DND-41 (cell line): ENCODE measurements around the gene SLC22A7.

Experiments used
- EZH2 ChIP-seq: IDR thresholded peaks from 3 replicates; pipeline ENCODE4 v1.6.1; 2012; ENCODE audit warnings: borderline replicate concordance, low read depth, mild to moderate bottlenecking, moderate library complexity, low read length, inconsistent platforms; ENCODE audit not compliant: severe bottlenecking
- TF ChIP-seq, protein P1 (sequence below): IDR thresholded peaks from 2 replicates; pipeline ENCODE4 v1.5.1; 2012; ENCODE audit warnings: borderline replicate concordance, low read length, moderate library complexity, mild to moderate bottlenecking; ENCODE audit not compliant: poor library complexity, severe bottlenecking; ENCODE audit errors: extremely low read depth

DNA sequence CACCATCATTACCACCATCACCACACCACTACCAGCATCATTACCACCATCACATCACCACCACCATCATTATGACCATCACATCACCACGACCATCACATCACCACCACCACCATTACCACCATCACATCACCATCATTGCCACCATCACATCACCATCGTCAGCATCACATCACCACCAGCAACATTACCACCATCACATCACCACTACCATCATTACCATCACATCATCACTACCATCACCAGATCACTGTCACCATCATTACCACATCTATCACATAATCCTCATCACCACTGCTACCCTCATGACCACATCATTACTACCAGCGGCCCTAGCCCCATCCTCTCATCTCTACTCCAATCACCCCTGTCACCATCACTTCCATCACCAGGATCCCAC, 3.5 kb upstream of the SLC22A7 start:
- TF ChIP-seq, protein P1, sequence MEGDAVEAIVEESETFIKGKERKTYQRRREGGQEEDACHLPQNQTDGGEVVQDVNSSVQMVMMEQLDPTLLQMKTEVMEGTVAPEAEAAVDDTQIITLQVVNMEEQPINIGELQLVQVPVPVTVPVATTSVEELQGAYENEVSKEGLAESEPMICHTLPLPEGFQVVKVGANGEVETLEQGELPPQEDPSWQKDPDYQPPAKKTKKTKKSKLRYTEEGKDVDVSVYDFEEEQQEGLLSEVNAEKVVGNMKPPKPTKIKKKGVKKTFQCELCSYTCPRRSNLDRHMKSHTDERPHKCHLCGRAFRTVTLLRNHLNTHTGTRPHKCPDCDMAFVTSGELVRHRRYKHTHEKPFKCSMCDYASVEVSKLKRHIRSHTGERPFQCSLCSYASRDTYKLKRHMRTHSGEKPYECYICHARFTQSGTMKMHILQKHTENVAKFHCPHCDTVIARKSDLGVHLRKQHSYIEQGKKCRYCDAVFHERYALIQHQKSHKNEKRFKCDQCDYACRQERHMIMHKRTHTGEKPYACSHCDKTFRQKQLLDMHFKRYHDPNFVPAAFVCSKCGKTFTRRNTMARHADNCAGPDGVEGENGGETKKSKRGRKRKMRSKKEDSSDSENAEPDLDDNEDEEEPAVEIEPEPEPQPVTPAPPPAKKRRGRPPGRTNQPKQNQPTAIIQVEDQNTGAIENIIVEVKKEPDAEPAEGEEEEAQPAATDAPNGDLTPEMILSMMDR: no peak
- TF ChIP-seq EZH2: no peak
